Measurements from ENCODE around the gene MAP3K9. TPM values are rescaled to one million over a fixed set of nuclear protein-coding genes. Genes with fewer than 3 reads are reported as not detected.

MAP3K9 gene
- total RNA-seq, 2 donors from 2014 or later: 1.6 to 3.2 TPM

DNA sequence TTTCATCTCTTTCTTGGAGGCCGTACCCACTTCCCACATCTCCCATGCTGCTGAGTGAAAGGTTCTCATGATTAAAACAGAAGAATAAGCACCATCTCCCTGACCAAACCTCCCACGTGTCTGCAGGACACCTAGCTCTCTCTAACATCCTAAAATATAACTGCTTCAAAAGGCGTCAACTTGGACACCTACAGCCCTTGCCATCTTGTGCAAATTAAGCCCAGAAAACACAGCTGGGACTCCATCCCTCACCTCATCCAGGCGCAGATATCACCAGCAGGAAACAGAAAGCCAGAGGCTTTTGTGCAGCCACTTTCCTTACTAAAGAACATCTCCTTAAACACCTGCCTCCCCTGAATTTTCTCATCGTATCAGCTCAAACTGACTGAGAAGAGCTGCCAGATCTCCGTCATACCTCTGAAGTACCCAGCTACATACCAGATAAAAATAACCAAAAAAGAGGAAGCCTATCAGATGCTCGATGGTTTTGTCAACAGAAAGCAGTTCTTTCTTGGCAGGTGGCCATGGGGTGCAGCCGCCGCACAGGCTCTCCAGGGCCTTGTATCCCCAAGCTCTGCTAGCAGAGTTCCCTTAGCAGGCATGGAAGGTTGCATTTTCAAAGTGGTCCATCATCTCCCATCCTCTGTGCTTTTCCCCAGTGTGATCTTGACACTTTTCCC is 28.8 kb downstream of the MAP3K9 start:
- TF ChIP-seq, protein P1, sequence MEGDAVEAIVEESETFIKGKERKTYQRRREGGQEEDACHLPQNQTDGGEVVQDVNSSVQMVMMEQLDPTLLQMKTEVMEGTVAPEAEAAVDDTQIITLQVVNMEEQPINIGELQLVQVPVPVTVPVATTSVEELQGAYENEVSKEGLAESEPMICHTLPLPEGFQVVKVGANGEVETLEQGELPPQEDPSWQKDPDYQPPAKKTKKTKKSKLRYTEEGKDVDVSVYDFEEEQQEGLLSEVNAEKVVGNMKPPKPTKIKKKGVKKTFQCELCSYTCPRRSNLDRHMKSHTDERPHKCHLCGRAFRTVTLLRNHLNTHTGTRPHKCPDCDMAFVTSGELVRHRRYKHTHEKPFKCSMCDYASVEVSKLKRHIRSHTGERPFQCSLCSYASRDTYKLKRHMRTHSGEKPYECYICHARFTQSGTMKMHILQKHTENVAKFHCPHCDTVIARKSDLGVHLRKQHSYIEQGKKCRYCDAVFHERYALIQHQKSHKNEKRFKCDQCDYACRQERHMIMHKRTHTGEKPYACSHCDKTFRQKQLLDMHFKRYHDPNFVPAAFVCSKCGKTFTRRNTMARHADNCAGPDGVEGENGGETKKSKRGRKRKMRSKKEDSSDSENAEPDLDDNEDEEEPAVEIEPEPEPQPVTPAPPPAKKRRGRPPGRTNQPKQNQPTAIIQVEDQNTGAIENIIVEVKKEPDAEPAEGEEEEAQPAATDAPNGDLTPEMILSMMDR (IDR thresholded peaks at IDR 0.05): no peak
- H3K27me3 ChIP-seq: no peaks in the 10 kb centered on the region
- H3K27ac ChIP-seq: no peak overlapping the region
- no peak overlapping the region for H3K4me3 ChIP-seq
- H3K36me3 ChIP-seq: no peaks in the 10 kb centered on the region
- H3K9me3 ChIP-seq: no peaks in the 10 kb centered on the region
- peaks cover 0 to 4% of the 10 kb centered on the region in 2 donors for H3K4me1 ChIP-seq
- DNase-seq (ENCODE audit: low spot score): no peak

DNA sequence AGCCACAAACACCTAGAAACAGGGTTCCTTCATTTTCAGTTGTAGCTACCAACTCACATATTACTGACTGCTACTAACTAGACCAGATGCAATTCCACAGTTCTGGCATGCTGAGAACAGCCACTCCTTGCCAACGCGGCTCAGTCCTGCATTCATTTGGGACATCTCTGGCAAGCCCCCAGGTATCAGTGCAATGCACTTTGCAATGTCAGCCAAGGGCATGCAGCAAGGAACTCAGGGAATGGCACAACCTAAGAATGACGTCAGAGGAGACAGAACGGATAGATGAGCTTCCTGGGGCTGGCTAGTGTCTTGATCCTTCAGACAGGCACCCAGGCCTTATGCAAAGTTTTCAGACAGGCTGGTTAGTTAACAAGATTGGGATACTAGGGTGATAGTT is 29.6 kb downstream of the MAP3K9 start:
- no peak overlapping the region for H3K27ac ChIP-seq

DNA sequence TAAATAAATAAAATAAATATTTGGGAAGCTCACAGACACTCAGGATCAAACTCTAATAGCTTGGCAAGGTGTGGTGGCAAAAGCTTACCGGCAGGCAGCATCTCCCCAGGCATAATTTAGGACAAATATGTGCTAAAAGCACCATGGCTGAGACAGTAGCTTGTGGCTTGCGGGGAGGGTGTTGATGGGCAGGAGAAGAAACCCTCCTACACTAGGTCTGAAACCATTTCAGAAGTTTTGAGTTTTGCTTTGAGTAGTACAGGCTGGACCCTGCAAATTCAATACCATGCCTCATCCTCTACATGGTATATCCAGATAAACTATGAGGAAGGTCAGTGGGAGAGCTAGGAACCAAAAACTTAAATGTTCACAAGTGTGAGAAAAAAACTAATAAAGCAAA is 33.1 kb downstream of the MAP3K9 start:
- no peak overlapping the region for H3K4me3 ChIP-seq
- H3K36me3 ChIP-seq: no peaks in the 10 kb centered on the region
- DNase-seq (ENCODE audit: low spot score): no peak
- H3K9me3 ChIP-seq: no peaks in the 10 kb centered on the region
- TF ChIP-seq, protein P1 (IDR thresholded peaks at IDR 0.05): no peak
- no peak overlapping the region for H3K27ac ChIP-seq
- H3K27me3 ChIP-seq: no peaks in the 10 kb centered on the region
- peaks cover 0 to 4% of the 10 kb centered on the region in 2 donors for H3K4me1 ChIP-seq

More for the DNA sequence above, 29.6 kb downstream of the MAP3K9 start:
- peaks cover 0 to 4% of the 10 kb centered on the region in 2 donors for H3K4me1 ChIP-seq
- H3K9me3 ChIP-seq: no peaks in the 10 kb centered on the region
- no peaks in the 10 kb centered on the region for H3K27me3 ChIP-seq
- no peak overlapping the region for H3K4me3 ChIP-seq
- no peak for DNase-seq (ENCODE audit: low spot score)
- TF ChIP-seq, protein P1 (IDR thresholded peaks at IDR 0.05): no peak
- H3K36me3 ChIP-seq: no peaks in the 10 kb centered on the region

DNA sequence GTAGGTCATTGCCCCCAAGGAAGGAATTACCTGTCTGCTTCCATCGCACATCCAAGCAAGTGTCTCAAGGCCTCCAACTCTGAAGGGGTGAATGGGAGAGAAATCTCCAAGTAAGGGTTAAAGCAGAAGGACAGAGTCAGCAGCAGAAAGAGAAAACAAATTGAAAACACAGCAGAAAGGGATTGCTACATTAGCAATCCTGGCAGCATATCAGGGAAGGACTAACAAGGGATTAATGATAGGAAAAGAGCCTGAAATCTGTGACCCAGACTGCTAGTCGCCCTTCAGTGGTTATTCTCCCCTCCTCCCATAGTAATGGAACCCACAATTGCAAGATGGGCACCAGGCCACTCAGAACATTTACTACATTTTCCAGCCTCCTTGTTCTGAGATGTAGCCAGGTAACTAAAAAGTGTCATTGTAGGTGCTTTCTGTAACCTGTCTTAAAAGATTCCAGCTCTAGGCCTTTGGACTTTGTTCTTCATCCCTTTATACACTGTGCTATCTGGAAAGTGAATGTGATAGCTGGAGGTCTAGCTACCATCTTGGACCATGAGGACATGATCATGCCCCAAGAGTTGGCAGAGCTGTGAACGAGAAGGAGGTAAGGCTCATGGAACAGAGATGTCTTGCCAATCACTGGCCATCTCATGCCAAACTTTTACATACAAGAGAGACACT is 36.0 kb downstream of the MAP3K9 start:
- no peaks in the 10 kb centered on the region for H3K27me3 ChIP-seq

DNA sequence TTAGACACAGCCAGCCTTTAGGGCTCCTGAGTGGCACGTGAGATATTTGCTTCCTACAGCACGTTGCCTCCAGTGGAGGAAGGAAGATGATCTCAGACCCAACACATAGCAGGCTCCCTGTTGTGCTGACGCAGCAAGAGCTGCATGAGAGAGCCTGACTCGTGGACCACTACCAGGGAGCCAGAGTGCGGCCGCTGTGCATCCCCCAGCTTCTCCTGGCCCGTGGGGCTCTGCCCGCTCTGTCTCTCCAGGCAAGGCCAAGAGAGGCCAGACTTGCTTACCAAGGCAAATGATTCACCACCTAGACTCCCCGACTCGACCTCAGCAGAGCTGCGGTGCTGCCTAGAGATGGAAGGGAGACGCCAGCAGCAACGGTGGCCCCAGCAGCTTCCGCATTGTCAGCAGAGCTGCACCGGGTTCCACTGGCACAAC is 37.5 kb downstream of the MAP3K9 start:
- DNase-seq (ENCODE audit: low spot score): no peak
- Histone ChIP-seq H3K4me3 (no peak overlapping the region), H3K9me3 (no peaks in the 10 kb centered on the region), H3K4me1 (no peaks in the 10 kb centered on the region), H3K27me3 (no peaks in the 10 kb centered on the region), H3K36me3 (no peaks in the 10 kb centered on the region), H3K27ac (no peak overlapping the region)
- TF ChIP-seq, protein P1 (IDR thresholded peaks at IDR 0.05): no peak

More for the DNA sequence above, 36.0 kb downstream of the MAP3K9 start:
- DNase-seq (ENCODE audit: low spot score): no peak
- Histone ChIP-seq H3K4me3 (no peak overlapping the region), H3K27ac (no peak overlapping the region), H3K36me3 (no peaks in the 10 kb centered on the region), H3K9me3 (no peaks in the 10 kb centered on the region), H3K4me1 (no peaks in the 10 kb centered on the region)
- TF ChIP-seq, protein P1 (IDR thresholded peaks at IDR 0.05): no peak
